B cell (primary cell): ENCODE measurements around the gene LRRIQ3. TPM values are rescaled to one million over a fixed set of nuclear protein-coding genes. Genes with fewer than 3 reads are reported as not detected.

Experiments used
- ATAC-seq: fragments of 200-7000 bp; cut with Tn5 transposase; one replicate; pipeline ENCODE4 v1.10.0; 2021; ENCODE audit warnings: low read depth, mild to moderate bottlenecking, moderate number of reproducible peaks, moderate library complexity
- CTCF ChIA-PET: fragments of 350-600 bp; sonication (Branson Sonifier 250); formaldehyde crosslinking; loops from one replicate; lab custom pipeline; 2021; ENCODE audit warnings: antibody characterized with exemption, inconsistent platforms; lab: Charles Lee
- POLR2A ChIA-PET: fragments of 350-600 bp; sonication (Branson Sonifier 250); formaldehyde crosslinking; loops from one replicate; lab custom pipeline; 2021; ENCODE audit warnings: antibody characterized with exemption; lab: Charles Lee
- DNase-seq: peaks from one replicate; pipeline ENCODE4 v3.0.0; 2013
- H2AFZ ChIP-seq: 2 replicates; pipeline ENCODE4 v1.6.1; 2012; ENCODE audit warnings: mild to moderate bottlenecking, low read depth, low read length; ENCODE audit not compliant: insufficient read depth, poor library complexity, severe bottlenecking
- H3K27ac ChIP-seq, 2 donors: 1 replicate in 1 of 2; 2 replicates in 1 of 2; pipeline ENCODE4 v1.5.1; 2012 to 2013; ENCODE audit warnings: low read length in 2 of 2, mild to moderate bottlenecking in 2 of 2, moderate library complexity in 1 of 2
- H3K27me3 ChIP-seq, 4 experiments: fragments of 200-600 bp in 1 of 4; sonication (generic) in 1 of 4; replicated peaks in 1 of 4; 1 replicate in 2 of 4; 2 replicates in 2 of 4; pipeline versions ENCODE4 v1.6.1 to v1.7.0; 2013 to 2016; ENCODE audit warnings: low read length in 3 of 4, mild to moderate bottlenecking in 2 of 4, mixed read lengths in 1 of 4, moderate library complexity in 1 of 4; ENCODE audit not compliant: insufficient read depth in 4 of 4, control insufficient read depth in 3 of 4; ENCODE audit errors: control extremely low read depth in 1 of 4
- H3K36me3 ChIP-seq, 2 experiments: replicated peaks in 1 of 2; 1 replicate in 1 of 2; 2 replicates in 1 of 2; pipeline versions ENCODE4 v1.6.1 to v1.7.1; 2013; ENCODE audit warnings: low read length in 1 of 2; ENCODE audit not compliant: insufficient read depth in 2 of 2, control insufficient read depth in 1 of 2; ENCODE audit errors: control extremely low read depth in 1 of 2, extremely low read depth in 1 of 2
- H3K4me1 ChIP-seq, 2 donors: fragments of 200-600 bp in 1 of 2; sonication (generic) in 1 of 2; 1 replicate in 1 of 2; 2 replicates in 1 of 2; pipeline versions ENCODE4 v1.5.1 to v1.6.1; 2013 to 2017; ENCODE audit warnings: low read length in 2 of 2; ENCODE audit not compliant: control insufficient read depth in 2 of 2, insufficient read depth in 2 of 2
- H3K4me2 ChIP-seq: replicated peaks from 2 replicates; pipeline ENCODE3; 2012; ENCODE audit warnings: mild to moderate bottlenecking, low read depth, low read length; ENCODE audit not compliant: poor library complexity, severe bottlenecking
- H3K4me3 ChIP-seq, 5 experiments: fragments of 200-600 bp in 1 of 5; sonication (generic) in 1 of 5; 1 replicate in 3 of 5; 2 replicates in 2 of 5; pipeline versions ENCODE4 v1.5.1 to v1.7.0; 2011 to 2016; ENCODE audit warnings: low read length in 4 of 5, mild to moderate bottlenecking in 4 of 5, low read depth in 2 of 5, control low read depth in 1 of 5, moderate library complexity in 1 of 5; ENCODE audit not compliant: insufficient read depth in 1 of 5; ENCODE audit errors: control extremely low read depth in 1 of 5, extremely low read depth in 1 of 5
- H3K79me2 ChIP-seq: fragments of 200-600 bp; sonication (generic); one replicate; pipeline ENCODE4 v1.6.0; 2016; ENCODE audit warnings: low read length; ENCODE audit not compliant: control insufficient read depth, insufficient read depth
- H3K9ac ChIP-seq: fragments of 200-600 bp; sonication (generic); 2 replicates; pipeline ENCODE4 v1.6.1; 2017; ENCODE audit warnings: mild to moderate bottlenecking, low read length, moderate library complexity
- H3K9me3 ChIP-seq, 3 donors: one replicate each; pipeline versions ENCODE4 v1.6.1 to v1.7.1; 2013; ENCODE audit warnings: low read length in 2 of 3; ENCODE audit not compliant: control insufficient read depth in 2 of 3, insufficient read depth in 1 of 3; ENCODE audit errors: control extremely low read depth in 1 of 3
- H4K20me1 ChIP-seq: 2 replicates; pipeline ENCODE4 v1.6.0; 2012; ENCODE audit warnings: mild to moderate bottlenecking, low read length; ENCODE audit not compliant: insufficient read depth, control insufficient read depth, poor library complexity, severe bottlenecking
- H3K27ac Mint-ChIP-seq: one replicate; pipeline ENCODE4 v1.8.0; 2021; ENCODE audit warnings: mixed read lengths
- H3K27me3 Mint-ChIP-seq: one replicate; pipeline ENCODE4 v1.8.0; 2021; ENCODE audit warnings: mixed read lengths
- H3K4me1 Mint-ChIP-seq: one replicate; pipeline ENCODE4 v1.8.0; 2021; ENCODE audit warnings: mixed read lengths
- H3K4me3 Mint-ChIP-seq: one replicate; pipeline ENCODE4 v1.8.0; 2021; ENCODE audit warnings: mixed read lengths
- H3K9me3 Mint-ChIP-seq: one replicate; pipeline ENCODE4 v1.8.0; 2022; ENCODE audit warnings: mixed read lengths; ENCODE audit not compliant: insufficient read depth
- EZH2 ChIP-seq: IDR thresholded peaks from 2 replicates; pipeline ENCODE4 v1.6.1; 2012; ENCODE audit warnings: borderline replicate concordance, low read depth, mild to moderate bottlenecking, moderate library complexity, low read length; ENCODE audit not compliant: insufficient read depth, poor library complexity, severe bottlenecking
- WGBS: methylation state at CpG from one replicate; pipeline ENCODE4 v1.1.5; 2013; ENCODE audit warnings: missing lambda C conversion rate; ENCODE audit not compliant: insufficient coverage; 5-methylcytosine and 5-hydroxymethylcytosine counted together
- intact Hi-C: fragments of 100-400 bp; cut with micrococcal nuclease; formaldehyde crosslinking; loops from one replicate; pipeline ENCODE4 v1.10.0; 2022
- polyA plus RNA-seq: library from polyadenylated mRNA; depleted of rRNA; stranded (reverse); fragments of >200 nt; gene quantifications from 2 replicates; pipeline ENCODE4 v1.2.3, GENCODE V29; 2012
- total RNA-seq, 2 donors: library from RNA; stranded (reverse); fragments of 120-200 nt in 1 of 2; gene quantifications; 1 replicate in 1 of 2; 2 replicates in 1 of 2; pipeline versions ENCODE4 v1.2.3 to v1.2.4, GENCODE V29; 2013 to 2022
- TF ChIP-seq, protein P1 (sequence below): fragments of 200-600 bp; IDR thresholded peaks from one replicate; pipeline ENCODE4 v1.8.0; 2022; ENCODE audit warnings: antibody characterized with exemption, mild to moderate bottlenecking

LRRIQ3 gene
- total and polyA plus RNA-seq, 2 donors (not counting 1 experiment from before 2014, with no cell fraction given): 1.1 to 2.2 TPM

GRCh38 chr1:74236440-74236839 lies 38.5 kb upstream of the LRRIQ3 start:
- H3K9me3 Mint-ChIP-seq: no peaks in the 10 kb centered on the region
- Histone ChIP-seq H3K9me3 (no peaks in the 10 kb centered on the region), H2AFZ (no peak overlapping the region), H3K36me3 (no peaks in the 10 kb centered on the region), H3K27me3 (no peaks in the 10 kb centered on the region), H3K4me3 (no peak overlapping the region), H3K79me2 (no peaks in the 10 kb centered on the region), H3K4me1 (no peaks in the 10 kb centered on the region), H4K20me1 (no peaks in the 10 kb centered on the region), H3K9ac (no peak overlapping the region), H3K27ac (no peak overlapping the region), H3K4me2 (no peak overlapping the region)
- POLR2A ChIA-PET: no interaction called here
- no peak for DNase-seq
- no peaks in the 10 kb centered on the region for H3K4me1 Mint-ChIP-seq
- no peak for ATAC-seq
- H3K27ac Mint-ChIP-seq: no peak overlapping the region
- TF ChIP-seq EZH2: no peak
- TF ChIP-seq, protein P1, sequence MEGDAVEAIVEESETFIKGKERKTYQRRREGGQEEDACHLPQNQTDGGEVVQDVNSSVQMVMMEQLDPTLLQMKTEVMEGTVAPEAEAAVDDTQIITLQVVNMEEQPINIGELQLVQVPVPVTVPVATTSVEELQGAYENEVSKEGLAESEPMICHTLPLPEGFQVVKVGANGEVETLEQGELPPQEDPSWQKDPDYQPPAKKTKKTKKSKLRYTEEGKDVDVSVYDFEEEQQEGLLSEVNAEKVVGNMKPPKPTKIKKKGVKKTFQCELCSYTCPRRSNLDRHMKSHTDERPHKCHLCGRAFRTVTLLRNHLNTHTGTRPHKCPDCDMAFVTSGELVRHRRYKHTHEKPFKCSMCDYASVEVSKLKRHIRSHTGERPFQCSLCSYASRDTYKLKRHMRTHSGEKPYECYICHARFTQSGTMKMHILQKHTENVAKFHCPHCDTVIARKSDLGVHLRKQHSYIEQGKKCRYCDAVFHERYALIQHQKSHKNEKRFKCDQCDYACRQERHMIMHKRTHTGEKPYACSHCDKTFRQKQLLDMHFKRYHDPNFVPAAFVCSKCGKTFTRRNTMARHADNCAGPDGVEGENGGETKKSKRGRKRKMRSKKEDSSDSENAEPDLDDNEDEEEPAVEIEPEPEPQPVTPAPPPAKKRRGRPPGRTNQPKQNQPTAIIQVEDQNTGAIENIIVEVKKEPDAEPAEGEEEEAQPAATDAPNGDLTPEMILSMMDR: no peak
- no peaks in the 10 kb centered on the region for H3K27me3 Mint-ChIP-seq
- CTCF ChIA-PET: no interaction called here
- H3K4me3 Mint-ChIP-seq: no peak overlapping the region
- WGBS: 100% methylated on average over 2 of the region's 3 CpGs
- intact Hi-C loops: no loop called here

DNA sequence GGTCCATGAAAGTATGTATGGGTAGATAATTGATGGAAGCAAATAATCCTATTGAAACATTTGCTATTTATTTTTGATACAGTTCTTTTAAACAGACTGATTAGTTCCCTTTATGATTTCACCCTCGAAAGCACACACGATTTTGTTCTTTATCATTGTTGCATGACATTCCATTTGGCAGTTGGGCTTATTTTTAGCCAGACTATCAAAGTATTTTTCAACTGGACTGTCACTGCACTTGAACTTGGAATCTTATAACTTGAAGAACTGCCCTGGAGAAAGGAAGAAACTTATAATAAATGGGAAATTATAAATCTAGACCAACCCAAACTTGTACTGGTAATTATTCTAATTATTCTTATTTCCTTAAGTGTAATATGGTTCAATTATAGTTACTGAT lies 37.2 kb upstream of the LRRIQ3 start, which contains the start of gene TNNI3K:
TNNI3K (plus strand) TSS at position 235 of the 400 bp plus-strand sequence; CDS start at position 300, 65 bp downstream.
- TF ChIP-seq EZH2: no peak
- TF ChIP-seq, protein P1: no peak
- Mint-ChIP-seq H3K9me3 (no peaks in the 10 kb centered on the region), H3K27ac (no peak within 1 kb of the TSS), H3K4me3 (no peak within 1 kb of the TSS), H3K4me1 (no peaks in the 10 kb centered on the region), H3K27me3 (no peaks in the 10 kb centered on the region)
- no peak for DNase-seq
- no peaks in the 10 kb centered on the region for H4K20me1 ChIP-seq
- intact Hi-C loops: no loop called here
- H3K9me3 ChIP-seq: no peaks in the 10 kb centered on the region
- WGBS: no CpG with 5 or more reads among the region's 2 CpGs
- CTCF ChIA-PET: no interaction called here
- POLR2A ChIA-PET: no interaction called here
- ATAC-seq: no peak
- no peak within 1 kb of the TSS for H3K27ac ChIP-seq
- H3K9ac ChIP-seq: no peak within 1 kb of the TSS
- no peak within 1 kb of the TSS for H2AFZ ChIP-seq
- no peaks in the 10 kb centered on the region for H3K27me3 ChIP-seq
- H3K4me3 ChIP-seq: no peak within 1 kb of the TSS
- H3K4me1 ChIP-seq: no peaks in the 10 kb centered on the region
- no peaks in the 10 kb centered on the region for H3K79me2 ChIP-seq
- no peak within 1 kb of the TSS for H3K4me2 ChIP-seq
- no peaks in the 10 kb centered on the region for H3K36me3 ChIP-seq
